ENCODE data around the gene KCP.

KCP gene

DNA sequence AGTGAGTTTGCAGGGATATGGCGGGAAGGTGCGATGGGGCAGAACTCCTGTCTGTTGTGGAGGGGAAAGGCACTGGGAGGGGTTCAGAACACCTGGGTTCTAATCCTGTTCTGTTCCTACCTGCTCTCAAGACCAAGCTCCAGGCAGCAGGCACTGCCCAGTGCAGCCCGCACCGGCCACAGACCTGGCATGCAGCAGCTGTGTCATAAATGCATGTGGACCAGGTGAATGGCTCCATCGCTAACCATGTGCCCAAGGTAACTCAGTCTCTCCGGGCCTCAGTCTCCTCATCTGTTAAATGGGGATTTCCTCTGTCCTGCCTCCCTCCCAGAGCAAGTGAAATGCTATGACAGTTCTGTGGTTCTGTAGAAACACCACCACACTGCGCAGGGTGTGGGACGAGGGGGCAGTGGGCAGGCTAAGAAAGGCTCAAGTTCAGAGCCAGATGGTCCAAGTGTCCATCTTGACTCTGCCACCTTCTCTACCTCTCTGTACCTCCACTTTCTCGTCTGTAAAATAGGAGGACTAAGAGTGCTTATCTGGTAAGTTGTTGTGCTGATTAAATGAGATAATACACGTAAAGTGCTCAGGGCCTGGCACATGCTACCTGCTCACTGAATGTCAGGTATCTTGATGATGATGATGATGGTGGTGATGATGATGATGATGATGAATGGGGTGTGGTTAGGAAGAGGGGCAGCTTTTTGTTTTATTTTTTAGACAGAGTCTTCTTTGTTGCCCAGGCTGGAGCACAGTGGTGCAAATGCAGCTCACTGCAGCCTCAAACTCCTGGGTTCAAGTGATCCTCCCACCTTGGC is 24.9 kb downstream of the KCP start:
- no peak for DNase-seq

DNA sequence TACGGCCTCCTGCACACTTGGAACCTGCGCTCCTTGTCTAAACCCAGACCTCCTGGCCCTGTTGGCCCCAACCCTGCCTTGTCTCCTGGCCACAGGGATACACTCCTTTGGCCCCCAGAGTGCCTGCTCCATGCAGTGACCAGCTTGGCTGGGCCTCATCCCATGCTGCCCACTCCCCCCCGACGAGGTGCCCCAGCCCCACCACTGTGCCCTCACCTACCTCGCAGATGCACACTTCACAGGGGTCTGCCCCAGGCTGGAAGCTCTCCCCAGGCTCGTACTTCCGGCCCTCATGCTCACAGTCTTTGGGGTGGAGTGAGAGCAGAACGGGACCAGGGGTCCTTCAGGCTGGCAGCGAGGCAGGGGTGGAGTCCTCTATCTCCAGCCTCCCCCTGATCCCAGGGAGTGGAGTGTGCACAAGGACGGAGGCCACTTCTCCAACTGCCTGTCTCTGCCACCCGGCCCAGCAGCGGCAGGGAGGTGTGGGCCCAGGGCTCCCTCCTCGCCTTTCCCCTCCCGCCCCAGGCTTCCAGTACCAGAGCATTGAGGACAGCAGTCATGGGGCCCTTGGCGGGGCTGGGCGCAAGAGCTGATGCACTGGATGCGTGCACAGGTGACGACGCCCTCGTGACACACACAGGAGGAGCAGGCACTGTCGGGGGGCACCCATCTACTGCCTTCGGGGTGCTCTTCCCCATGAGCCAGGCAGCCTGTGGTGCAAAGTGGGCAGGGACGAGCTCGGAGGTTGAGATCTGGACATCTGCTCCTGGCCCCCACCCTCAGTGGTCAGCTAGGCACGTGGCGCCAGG is 25.7 kb downstream of the KCP start:
- DNase-seq, result no peak

DNA sequence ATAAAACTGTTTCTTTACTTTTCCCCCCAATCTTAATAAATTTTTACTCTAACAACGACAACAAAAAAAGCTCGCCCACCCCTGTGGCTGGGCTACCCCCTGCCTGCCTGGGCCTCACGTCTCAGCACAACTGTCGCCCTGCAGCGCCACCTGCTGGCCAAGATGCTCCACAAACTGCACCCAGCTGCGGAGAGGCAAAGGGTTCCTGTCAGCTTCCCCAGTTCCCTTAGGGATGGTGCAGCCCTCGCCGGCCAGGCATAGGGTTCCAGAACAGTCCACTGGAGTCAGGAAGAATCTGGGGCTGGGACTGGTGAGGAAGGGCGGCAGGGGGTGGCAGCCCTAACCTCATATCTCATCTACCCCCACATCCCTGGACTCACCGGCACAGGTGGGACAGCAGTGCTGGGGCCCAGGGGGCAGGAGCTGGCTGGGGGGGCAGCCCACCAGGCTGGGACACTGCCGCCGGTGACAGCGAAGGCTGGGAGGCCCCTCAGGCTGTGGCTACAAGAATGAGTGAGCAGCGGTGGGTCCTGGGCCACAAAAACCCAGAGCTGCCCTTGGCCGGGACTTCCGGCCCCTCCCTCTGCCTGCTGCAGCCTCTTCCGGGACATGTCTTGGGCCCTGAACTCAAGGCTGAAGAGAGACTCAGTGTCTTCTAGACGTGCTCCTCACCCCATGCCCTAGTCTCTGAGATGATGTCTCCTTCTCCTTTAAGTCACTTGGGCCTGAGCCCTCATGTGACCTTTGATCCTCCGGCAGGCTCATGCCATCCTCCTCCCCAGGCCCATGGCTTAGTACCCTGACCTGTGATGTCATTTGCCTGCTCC is 26.7 kb downstream of the KCP start:
- peak; percentile 90 for DNase-seq

DNA sequence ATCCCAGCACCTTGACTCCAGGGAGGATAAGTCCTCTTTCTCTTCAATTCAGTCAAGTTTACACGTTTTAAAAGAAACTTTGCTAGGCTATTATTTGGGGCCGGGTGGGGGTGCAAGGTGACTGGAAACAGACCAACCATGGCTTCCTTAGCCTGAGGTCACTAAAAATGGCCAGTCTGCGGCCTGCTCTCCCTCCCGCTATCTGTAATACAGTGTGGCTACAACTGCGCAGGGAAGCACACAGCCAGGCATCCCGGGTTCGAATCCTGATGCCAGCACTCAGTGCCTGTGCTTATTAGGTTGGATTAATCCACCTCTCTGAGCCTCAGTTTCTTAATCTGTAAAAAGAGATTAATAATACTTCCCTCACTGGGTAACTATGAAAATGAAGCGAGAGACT is 28.4 kb downstream of the KCP start:
- DNase-seq, result no peak

DNA sequence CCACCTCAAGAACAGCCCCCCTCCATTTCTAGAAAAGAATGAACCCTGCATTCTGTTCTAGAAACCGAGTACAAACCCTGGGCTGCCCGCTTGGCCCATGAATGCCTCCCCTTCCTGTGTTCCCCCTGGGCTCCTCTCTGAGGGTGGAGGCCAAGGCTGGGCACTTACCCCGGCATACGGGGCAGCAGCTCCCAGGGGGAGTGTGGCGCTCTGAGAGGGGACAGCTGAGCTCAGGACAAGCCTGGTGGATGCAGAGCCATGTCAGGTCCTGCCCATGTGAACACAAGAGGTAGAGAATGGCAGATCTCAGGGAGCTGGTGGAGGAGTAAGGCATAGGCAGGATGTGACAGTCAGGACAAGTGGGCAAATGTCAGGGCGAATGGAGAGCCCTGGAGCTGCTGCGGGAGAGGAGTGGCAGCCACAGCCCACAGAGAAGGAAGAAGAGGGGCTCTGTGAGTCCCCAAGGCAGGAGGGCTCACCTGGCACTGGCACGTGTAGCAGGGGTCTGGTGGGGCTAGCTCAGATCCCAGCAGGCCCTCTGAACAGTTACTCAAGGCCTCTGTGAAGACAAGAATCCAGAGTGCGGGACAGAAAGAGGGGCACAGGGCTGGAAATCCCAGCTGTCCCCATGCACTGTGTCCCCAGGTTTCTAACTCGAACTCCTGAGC is 28.9 kb downstream of the KCP start:
- no peak for DNase-seq

DNA sequence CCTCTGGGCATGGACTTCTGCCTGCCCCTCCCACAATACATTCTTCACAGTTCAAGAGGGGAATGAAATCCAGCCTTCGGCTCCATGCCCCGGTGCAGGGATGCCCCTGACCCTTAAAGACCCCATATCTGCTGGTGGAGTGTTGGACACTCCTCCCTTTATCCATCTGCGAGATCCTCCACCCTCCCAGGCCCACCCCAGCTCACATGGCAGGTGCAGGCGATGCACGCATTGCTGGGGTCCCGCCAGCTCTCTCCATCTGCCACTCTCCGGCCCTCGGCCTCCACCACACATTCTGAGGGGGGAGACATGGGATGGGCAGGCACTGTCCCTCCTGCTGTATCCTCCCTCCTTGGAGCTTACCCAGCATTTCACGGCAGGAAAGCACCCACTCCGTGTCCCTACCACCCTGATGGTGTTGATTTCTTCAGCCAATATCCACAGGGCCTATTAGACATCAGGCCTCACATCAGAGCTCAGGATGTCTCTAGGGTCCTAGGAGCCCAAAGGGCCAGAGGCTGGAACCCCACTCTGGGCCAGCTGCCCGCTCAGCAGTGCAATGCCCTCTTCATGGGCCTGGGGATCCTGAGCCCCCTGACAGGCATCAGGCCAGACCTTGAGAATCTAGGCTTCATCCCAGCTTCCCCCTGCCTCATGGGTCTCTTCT is 29.6 kb downstream of the KCP start:
- no peak for DNase-seq

DNA sequence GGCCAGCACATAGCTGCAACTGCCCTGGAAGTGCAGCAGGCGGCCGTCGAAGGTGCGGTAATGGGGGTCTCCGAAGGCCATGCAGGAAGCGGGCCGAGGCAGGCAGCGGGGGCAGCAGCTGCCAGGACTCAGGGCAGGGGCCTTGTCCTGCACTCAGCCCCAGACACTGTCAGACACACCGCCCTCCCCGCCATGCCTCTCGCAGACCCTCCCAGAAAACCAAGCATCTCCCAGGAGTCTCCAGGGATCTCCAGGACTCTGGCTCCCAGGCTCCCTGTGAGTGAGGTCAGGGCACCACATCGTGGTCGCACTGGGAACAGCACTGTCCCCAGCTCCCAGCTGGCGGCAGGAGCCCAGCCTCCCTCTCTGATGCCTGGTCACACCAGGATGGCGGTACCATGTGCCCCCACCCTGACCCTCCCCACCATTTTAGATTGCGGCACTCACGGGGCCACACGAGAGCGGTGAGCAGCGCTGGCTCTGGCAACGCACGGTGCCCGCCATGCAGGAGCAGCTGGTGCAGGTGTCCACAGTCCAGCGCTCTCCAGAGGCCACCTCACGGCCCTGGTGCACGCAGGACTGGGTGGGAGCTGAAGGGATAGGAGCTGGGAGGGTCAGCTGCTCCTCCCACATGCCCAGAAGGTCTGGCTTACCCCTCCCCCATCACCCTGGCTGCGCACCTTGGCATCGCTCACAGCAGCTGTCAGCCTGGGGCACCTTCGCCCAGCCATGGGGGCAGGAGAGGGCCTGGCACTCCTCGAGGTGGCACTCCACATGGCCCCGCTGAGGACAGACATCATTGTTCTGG is 30.4 kb downstream of the KCP start:
- no peak for DNase-seq

DNA sequence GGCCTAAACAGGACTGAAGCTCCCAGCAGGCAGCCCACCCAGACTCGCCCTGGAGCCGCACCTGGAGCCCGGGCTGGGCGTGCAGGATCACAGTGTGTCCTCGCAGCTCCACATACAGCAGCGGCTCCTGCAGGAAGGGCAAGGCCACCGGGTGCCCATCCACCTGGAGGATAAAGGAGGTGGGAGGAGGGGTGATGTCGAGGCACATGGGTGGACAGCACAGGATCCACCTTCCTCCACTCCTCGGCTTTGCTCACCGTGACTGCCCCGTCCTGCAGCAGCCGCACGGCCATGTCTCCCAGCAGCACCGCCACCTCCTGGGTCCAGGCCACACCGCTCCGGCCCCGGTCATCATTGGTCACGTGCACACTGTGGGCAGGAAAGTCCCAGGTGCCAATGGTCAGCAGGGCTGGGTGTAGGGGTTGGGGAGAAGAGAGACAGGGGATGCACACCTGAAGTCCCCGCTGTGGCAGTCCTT is 31.0 kb downstream of the KCP start:
- no peak for DNase-seq

DNA sequence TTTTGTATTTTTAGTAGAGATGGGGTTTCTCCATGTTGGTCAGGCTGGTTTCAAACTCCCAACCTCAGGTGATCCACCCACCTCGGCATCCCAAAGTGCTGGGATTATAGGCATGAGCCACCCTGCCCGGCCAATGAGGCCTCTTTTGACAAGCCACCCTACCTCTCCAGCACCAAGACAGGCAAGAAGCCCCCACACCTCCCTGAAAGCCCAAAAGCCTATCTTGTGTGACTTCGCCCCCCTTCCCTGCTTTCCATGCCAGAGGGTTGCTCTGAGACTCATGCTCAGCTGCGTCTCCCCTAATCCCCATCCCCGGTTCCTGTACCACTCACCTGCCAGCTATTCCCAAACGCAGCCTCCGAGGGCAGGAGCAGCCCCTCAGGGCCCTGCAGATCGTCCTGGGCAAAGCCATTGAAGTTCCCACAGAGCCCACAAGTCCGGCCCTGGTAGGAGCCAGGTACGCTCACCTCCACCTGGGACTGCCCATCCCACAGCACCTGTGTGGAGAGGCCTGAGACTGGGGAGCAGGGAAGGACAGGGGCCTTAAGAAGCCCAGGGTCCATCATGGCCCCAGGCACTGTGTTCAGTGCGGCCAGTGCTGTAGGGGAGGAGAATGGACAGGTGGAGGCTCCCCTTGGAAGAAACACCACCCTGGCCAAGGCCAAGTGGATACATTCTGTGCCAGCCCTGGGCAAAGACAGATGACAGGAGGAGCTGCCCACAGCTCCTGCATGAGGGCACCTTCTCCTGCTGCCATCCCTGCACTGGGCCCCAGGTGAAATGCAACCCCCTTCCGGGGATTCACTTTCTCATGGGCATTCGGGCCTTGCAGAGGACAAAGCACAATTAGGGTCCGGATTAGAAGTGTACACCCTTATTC is 32.0 kb downstream of the KCP start:
- no peak for DNase-seq

DNA sequence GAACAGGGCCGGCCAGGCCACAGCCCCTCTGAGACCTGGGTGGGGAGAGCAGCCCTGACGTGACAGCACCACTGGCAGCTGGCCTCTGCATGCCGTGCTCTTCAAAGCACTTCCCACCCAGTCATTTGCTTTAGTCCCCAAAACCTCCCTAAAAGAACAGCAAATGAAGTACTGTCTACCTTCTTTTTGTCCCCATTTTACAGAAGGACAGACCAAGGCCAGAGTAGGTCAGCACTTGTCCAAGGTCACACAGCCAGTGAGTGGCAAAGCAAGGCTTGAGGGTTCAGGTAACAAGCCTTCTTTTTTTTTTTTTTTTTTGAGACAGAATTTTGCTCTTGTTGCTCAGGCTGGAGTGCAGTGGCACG is 32.8 kb downstream of the KCP start:
- DNase-seq, result no peak

DNA sequence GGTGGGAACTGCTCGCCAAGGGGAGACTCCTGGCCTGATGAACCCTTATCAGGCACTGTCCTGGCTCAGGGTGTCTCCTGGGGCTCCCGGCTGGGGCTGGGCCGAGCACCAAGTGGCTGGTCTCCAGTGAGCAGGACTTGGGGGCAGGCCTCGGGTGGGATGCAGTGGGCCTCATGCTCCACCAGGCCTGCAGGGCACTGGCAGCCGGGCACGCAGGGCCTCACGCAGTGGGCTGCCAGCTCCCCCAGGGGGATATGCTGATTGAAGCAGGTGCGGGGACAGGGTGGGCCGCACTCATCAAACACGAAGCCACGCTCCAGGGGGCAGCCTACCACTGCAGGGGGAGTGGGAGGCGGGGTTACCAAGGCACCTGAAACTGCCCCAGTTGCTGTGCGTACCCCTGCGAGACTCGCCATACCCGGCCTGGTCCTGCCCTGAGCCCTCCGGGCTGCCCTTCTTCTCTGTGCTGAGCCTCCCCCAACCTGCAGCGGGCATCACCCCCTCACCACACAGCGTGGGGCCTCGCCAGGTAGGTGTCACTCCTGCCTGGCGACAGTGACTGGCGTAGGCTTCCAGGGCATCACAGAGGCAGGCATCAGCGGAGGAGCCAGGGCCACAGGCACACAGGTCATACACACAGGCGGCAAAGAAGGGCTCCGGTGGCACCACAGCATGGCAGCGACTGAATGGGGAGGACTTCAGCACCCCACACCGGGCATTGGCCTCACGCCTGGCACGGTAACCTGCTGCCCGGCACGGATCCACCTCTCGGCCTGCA is 33.3 kb downstream of the KCP start:
- no peak for DNase-seq

DNA sequence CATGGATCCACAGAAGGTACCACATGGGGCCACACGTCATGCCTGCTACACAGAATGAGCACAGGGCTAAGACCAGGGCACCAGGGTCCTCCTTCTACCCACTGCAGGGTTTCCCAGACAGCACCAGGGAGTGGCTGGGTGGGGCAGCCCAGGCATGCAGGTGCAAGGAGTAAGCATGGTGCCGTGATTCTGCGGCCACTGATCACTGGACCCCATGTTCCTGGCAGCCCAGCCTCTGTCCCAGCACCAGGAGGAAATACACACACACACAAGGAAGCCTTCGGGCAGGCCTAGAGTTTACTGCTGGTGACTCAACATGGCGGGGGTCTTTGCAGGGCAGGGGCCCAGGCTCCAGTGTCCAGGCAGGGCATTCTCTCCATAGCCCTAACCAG is 33.9 kb downstream of the KCP start:
- DNase-seq, result no peak

DNA sequence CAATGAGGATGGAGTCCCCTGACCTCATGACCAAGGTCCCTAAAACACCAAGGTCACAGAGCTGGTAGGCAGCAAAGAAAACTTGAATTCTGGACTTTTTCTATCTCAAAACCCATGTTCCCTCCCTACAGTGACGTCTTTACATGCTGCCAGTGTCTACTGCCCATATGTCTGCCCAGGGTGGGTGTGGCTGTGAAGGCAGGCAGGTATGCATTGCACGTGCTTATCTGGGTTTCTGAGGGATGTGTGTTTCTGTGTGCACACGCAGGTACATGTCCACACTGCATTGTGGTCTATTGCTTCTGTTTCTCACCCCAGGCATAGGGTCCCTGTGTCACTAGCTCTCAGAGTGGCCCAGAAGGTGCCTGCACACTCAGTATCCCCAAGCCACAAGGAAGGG is 34.4 kb downstream of the KCP start:
- no peak for DNase-seq

DNA sequence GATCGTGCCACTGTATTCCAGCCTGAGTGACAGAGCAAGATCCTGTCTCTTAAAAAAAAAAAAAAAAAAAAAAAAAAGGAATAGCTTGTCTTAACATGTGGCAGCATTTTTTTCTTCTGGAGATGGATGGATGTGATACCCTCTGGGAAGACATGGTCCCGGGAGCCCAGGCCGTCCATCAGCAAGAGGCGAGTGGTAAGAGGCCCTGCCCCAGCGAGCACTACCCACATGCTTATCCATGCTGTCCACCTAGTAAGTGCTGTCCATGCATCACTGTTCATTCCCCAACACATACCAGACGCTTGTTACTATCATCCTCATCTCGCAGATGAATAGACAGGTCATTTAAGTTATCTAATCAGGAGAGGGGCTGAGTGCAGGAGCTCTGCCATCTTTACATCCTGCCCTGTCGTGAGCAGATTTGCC is 35.0 kb downstream of the KCP start:
- no peak for DNase-seq

DNA sequence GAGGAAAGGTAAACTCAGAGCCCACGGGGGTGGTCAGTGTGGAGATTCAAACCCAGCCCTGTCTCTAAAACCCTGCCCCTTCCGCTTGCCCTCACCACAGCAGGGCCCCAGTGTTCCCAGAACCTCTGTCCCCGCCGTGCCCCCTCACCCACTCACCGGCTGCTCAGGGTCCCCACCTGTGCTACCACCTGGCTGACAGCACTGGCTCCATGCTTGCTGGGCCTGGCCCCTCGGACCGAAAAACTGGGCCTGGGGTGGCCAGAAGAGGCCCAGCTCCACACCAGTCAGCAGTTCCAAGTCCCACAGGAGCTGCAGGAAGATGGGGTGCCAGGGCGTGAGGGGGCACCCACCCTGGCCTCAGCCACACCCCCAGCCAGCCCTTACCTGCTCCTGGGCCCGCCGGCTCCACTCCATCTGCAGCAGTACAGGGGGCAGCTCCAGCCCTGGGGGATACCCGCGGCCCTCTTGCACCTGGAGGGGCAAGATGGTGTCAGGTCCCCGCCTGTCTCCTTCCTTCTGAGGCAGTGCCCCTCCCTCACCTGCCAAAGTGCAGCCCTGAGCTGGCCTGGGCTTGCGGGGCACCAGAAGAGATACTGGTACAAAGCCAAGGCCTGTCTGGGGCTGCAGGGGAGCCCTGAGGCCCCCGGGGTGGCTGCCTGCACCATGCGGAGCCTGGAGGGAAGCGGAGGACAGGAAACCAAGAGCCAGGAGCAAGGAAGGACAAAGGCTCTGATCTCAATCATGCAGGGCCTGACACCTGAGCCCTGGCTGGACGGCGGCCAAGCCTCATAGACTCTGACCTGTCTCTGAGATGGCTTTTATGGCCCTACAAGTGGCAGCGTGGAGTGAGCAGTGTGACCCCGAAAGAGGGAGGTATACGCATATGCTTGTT is 36.1 kb downstream of the KCP start:
- DNase-seq, result no peak

DNA sequence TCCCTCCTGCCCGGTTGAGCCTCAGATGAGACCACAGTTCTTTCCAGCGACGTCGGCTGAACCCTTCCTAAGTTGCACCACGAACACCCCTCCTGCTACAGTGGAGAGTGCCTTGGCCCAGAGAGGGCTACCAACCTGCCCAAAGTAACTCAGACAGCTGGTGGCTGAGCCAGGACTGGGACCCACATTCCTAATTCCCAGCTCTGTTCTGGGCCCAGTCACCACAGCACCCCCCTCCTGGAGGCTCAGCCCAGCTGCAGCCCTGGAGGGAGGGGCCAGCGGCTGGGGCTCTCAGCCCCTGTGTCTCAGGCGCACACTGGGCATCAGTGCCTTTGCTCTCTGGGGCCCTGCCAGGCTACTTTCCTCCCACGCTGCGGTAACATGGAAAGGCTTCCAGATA is 37.3 kb downstream of the KCP start:
- DNase-seq, result no peak

DNA sequence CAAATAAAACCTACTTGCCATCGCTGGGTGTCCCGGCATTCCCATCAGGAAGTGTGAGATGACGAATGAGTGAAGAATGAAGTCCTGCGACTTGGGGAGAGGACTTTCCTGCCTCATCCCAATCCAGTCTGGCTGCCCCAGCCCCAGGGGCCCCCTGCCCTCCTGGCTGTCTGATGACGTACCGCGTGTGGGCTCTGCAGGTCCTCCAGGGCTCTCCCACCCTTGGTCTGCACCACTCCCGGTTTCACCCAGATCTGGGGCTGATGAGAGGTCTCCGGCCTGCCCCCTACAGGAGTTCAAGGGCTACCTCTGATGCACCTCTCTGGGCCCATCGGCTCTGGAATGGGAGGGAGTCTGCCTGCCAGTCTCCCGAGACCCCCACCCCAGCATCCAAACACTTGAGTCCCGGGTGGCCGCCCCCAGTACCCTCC is 38.1 kb downstream of the KCP start:
- no peak for DNase-seq

DNA sequence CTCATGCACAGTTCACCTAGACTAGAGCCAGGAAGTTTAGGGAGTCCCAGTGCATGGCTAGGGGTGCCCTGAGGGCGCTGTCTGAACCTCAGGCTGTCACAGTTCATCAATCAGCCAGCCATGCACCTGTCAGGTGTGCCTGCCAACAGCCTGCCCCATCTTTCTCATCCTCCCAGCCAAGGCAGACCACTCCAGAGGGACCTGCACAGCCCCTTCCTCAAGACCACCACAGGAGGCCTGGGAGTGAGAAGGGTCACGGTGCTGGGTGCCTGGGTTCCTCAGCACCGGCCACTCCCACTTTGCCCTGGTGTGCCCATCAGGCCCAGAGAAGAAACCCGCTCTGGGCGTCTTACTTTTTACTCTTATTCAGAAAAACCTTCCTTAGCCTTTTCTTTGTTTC is 39.5 kb downstream of the KCP start:
- no peak for DNase-seq

DNA sequence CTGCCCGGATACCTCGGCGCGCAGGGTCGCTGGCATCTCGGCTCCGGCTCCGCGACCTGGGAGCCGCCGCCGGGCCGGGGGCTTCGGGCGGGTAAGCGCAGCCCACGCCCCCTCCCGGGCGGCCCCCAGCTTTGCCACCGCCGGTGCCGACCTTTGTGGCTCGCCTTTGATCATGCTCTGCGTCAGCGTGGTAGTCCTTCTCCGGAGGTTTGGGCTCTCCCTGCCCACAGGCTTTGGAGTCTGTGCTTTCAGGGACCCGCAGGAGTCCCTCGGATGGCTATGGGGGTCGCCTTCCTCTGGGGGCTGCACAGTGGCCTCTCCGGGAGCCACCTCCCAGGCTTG is 40.6 kb downstream of the KCP start:
- no peak for DNase-seq

Data from stimulated activated CD4-positive, alpha-beta T cell treated with anti-CD3 and anti-CD28 coated beads, Interleukin-2, amount 100 ng/mL, for 48 hours (primary cell).